ENCODE data around the gene OSBPL2. TPM values are rescaled to one million over a fixed set of nuclear protein-coding genes. Genes with fewer than 3 reads are reported as not detected.

Gene OSBPL2
- total RNA-seq, 1 experiment from 2014 or later, result 40.2 TPM

GRCh38 chr20:62313021-62313420 lies 74.7 kb downstream of the OSBPL2 start:
- Histone ChIP-seq H3K4me3 (no peak overlapping the region), H3K4me1 (no peaks in the 10 kb centered on the region), H3K36me3 (peaks cover 69% of the 10 kb centered on the region), H3K9me3 (replicated peaks) (no peaks in the 10 kb centered on the region), H3K27ac (no peak overlapping the region), H3K27me3 (no peaks in the 10 kb centered on the region)
- no peak for DNase-seq

GRCh38 chr20:62313460-62314338 lies 75.4 kb downstream of the OSBPL2 start:
- no peaks in the 10 kb centered on the region for H3K9me3 ChIP-seq (replicated peaks)
- H3K4me1 ChIP-seq, result no peaks in the 10 kb centered on the region
- no peak overlapping the region for H3K27ac ChIP-seq
- no peaks in the 10 kb centered on the region for H3K27me3 ChIP-seq
- H3K4me3 ChIP-seq, result no peak overlapping the region
- no peak for DNase-seq
- H3K36me3 ChIP-seq, result peaks cover 62% of the 10 kb centered on the region

GRCh38 chr20:62314339-62314638 lies 76.0 kb downstream of the OSBPL2 start:
- peaks cover 56% of the 10 kb centered on the region for H3K36me3 ChIP-seq
- H3K4me3 ChIP-seq, result no peak overlapping the region
- DNase-seq, result no peak
- H3K9me3 ChIP-seq (replicated peaks), result no peaks in the 10 kb centered on the region
- H3K4me1 ChIP-seq, result no peaks in the 10 kb centered on the region
- H3K27me3 ChIP-seq, result no peaks in the 10 kb centered on the region
- H3K27ac ChIP-seq, result no peak overlapping the region

GRCh38 chr20:62314711-62315302 lies 76.5 kb downstream of the OSBPL2 start:
- DNase-seq, result no peak
- no peak overlapping the region for H3K27ac ChIP-seq
- H3K9me3 ChIP-seq (replicated peaks), result no peaks in the 10 kb centered on the region
- no peaks in the 10 kb centered on the region for H3K4me1 ChIP-seq
- peaks cover 55% of the 10 kb centered on the region for H3K36me3 ChIP-seq
- no peak overlapping the region for H3K4me3 ChIP-seq
- no peaks in the 10 kb centered on the region for H3K27me3 ChIP-seq

- Histone ChIP-seq H3K4me1 (no peaks in the 10 kb centered on the region), H3K27me3 (no peaks in the 10 kb centered on the region), H3K9me3 (replicated peaks) (no peaks in the 10 kb centered on the region), H3K4me3 (no peak overlapping the region), H3K36me3 (peaks cover 49% of the 10 kb centered on the region), H3K27ac (no peak overlapping the region)
- no peak for DNase-seq
Measured at GRCh38 chr20:62315773-62316172, 77.5 kb downstream of the OSBPL2 start.

- Histone ChIP-seq H3K27me3 (no peaks in the 10 kb centered on the region), H3K36me3 (peaks cover 43% of the 10 kb centered on the region), H3K9me3 (replicated peaks) (no peaks in the 10 kb centered on the region), H3K4me1 (no peaks in the 10 kb centered on the region), H3K4me3 (no peak overlapping the region), H3K27ac (no peak overlapping the region)
- DNase-seq, result no peak
Measured at GRCh38 chr20:62316331-62317166, 78.2 kb downstream of the OSBPL2 start.

GRCh38 chr20:62317167-62317655 lies 78.9 kb downstream of the OSBPL2 start:
- peaks cover 43% of the 10 kb centered on the region; the same call in 1 of the 2 replicates for H3K36me3 ChIP-seq
- H3K9me3 ChIP-seq (replicated peaks), result no peaks in the 10 kb centered on the region
- H3K4me3 ChIP-seq, result no peak overlapping the region
- H3K27me3 ChIP-seq, result no peaks in the 10 kb centered on the region
- H3K27ac ChIP-seq, result no peak overlapping the region
- no peaks in the 10 kb centered on the region for H3K4me1 ChIP-seq
- DNase-seq, result peak in 1 of 2 experiments; percentile 58

- H3K27ac ChIP-seq, result no peak overlapping the region
- no peaks in the 10 kb centered on the region for H3K4me1 ChIP-seq
- no peaks in the 10 kb centered on the region for H3K27me3 ChIP-seq
- H3K36me3 ChIP-seq, result peaks cover 46% of the 10 kb centered on the region; the same call in 1 of the 2 replicates
- H3K4me3 ChIP-seq, result no peak overlapping the region
- no peaks in the 10 kb centered on the region for H3K9me3 ChIP-seq (replicated peaks)
- DNase-seq, result no peak
Measured at GRCh38 chr20:62318400-62319345, 80.4 kb downstream of the OSBPL2 start.

- DNase-seq, result no peak
- H3K4me1 ChIP-seq, result no peaks in the 10 kb centered on the region
- H3K4me3 ChIP-seq, result no peak overlapping the region
- H3K27me3 ChIP-seq, result no peaks in the 10 kb centered on the region
- no peak overlapping the region for H3K27ac ChIP-seq
- peaks cover 49% of the 10 kb centered on the region for H3K36me3 ChIP-seq
- H3K9me3 ChIP-seq (replicated peaks), result no peaks in the 10 kb centered on the region
Measured at GRCh38 chr20:62319346-62319909, 81.1 kb downstream of the OSBPL2 start.

GRCh38 chr20:62320581-62321354 lies 82.4 kb downstream of the OSBPL2 start:
- peak; percentile 78 to 87 for DNase-seq
- no peak overlapping the region for H3K4me3 ChIP-seq
- no peaks in the 10 kb centered on the region for H3K9me3 ChIP-seq (replicated peaks)
- peaks cover 50% of the 10 kb centered on the region for H3K36me3 ChIP-seq
- H3K27me3 ChIP-seq, result no peaks in the 10 kb centered on the region
- H3K4me1 ChIP-seq, result no peaks in the 10 kb centered on the region
- H3K27ac ChIP-seq, result no peak overlapping the region

GRCh38 chr20:62321521-62321948 lies 83.2 kb downstream of the OSBPL2 start:
- Histone ChIP-seq H3K4me3 (no peak overlapping the region), H3K27ac (no peak overlapping the region), H3K36me3 (peaks cover 45% of the 10 kb centered on the region), H3K9me3 (replicated peaks) (no peaks in the 10 kb centered on the region), H3K27me3 (no peaks in the 10 kb centered on the region), H3K4me1 (no peaks in the 10 kb centered on the region)
- DNase-seq, result peak; percentile 76 to 82

GRCh38 chr20:62321975-62322374 lies 83.7 kb downstream of the OSBPL2 start:
- no peaks in the 10 kb centered on the region for H3K9me3 ChIP-seq (replicated peaks)
- no peaks in the 10 kb centered on the region for H3K4me1 ChIP-seq
- H3K27me3 ChIP-seq, result no peaks in the 10 kb centered on the region
- H3K27ac ChIP-seq, result no peak overlapping the region
- H3K36me3 ChIP-seq, result peaks cover 46% of the 10 kb centered on the region
- H3K4me3 ChIP-seq, result no peak overlapping the region
- DNase-seq, result no peak

GRCh38 chr20:62322492-62323041 lies 84.2 kb downstream of the OSBPL2 start:
- no peaks in the 10 kb centered on the region for H3K9me3 ChIP-seq (replicated peaks)
- H3K4me3 ChIP-seq, result no peak overlapping the region
- H3K36me3 ChIP-seq, result peaks cover 45% of the 10 kb centered on the region
- H3K27ac ChIP-seq, result no peak overlapping the region
- no peaks in the 10 kb centered on the region for H3K4me1 ChIP-seq
- no peak for DNase-seq
- no peaks in the 10 kb centered on the region for H3K27me3 ChIP-seq
